Measurements from ENCODE around the gene PCBD1.

The PCBD1 gene

DNA sequence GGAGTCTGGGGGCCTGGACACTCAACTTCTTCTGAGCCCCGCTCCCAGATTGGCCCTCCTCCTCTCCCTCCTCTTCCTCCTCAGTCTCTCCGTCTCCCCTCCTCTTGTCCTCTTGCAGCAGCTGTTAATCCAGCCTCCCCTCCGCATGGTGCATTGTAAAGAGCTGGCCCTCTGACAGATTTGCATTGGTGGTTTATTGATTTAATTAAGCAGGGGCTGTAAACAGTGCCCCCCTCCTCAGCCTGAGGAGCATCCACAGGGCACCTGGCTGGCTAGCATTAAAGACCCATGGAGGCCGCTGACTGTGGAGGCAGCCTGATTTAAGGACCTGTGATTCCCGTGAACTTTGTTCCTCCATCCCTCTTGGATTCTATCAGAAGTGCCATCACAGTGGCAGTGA lies 28.9 kb upstream of the PCBD1 start:
- DNase-seq: no peak

DNA sequence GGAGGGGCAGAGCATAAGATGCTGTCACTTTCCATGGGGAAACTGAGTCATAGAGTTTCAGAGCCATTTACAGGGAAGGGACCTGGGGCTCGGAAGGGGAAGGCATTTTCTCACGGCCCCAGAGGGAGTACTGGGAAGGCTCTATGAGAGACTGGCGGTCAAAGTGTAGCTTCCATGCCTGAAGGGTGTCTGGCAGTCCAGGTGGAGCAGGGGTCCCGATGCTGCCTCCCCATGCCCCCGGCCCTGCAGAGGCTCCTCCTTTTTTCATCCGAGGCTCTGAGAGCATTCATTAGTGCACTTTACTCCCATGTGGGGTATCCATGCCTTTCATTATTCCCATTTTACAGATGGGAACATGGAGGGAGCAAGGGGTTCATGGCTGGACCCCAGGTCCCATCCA lies 27.9 kb upstream of the PCBD1 start:
- no peak for DNase-seq

DNA sequence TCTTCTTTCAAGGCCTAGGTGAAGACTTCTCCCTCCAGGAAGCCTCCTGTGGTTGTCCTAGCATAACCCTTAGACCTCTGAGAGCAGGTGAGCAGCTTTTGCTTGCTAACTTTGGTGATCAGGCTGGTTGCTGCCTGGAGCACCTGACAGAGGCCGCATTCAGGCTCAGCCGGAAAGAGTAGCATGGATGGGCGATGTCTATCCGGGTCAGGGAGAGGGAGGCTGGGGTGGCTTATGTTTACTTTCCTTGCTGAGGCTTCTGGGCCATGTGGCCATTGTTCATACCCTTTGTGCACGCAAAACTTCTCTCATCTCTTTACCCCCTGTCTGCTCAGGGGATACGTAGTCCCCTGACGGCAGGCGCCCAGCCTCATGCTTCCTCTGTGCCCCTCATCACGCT lies 27.4 kb upstream of the PCBD1 start:
- no peak for DNase-seq

DNA sequence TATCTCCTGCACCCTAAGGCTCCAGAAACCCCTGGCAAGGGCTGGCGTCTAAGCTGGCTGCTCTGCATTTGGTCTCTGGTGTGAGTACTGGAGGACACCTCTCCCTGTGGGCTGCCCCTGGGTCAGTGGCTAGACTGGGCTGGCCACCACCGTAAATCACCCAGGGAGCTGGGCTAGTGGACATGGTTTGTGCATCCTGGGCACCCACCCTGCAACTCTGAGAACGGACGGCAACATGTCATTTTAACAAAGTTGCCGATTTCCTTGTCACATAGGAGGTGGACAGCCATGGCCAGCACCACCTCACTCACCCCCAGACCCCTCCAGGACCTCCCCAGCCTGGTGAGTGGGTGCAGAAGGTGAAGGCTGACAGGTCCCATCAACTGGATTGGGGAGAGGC lies 26.8 kb upstream of the PCBD1 start:
- no peak for DNase-seq

DNA sequence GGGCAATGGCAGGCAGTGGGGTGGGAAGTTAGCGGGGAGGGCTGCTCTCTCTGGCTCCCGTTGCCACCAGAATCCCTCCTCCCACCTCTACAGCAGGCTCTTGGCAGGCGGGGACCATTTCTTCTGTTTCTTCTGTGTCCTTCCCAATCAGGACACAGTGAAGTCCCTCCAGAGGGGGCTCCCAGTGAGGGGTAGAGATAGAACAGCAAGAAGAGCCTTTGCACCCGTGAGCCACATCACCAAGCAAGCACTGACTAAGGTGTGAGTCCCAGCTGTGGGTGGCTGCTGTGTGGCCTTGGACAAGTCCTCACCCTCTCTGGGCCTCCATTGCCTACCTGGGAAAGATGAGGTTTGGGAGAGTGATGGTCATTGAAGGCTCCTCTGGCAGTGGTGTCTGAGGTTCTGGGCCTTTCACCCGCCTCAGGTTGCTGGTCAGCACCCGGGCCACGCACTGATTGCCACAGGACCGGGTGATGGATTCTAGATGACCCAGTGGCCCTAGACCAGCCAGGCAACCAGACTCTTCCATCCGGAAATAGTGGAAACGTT lies 26.0 kb upstream of the PCBD1 start:
- DNase-seq: no peak

DNA sequence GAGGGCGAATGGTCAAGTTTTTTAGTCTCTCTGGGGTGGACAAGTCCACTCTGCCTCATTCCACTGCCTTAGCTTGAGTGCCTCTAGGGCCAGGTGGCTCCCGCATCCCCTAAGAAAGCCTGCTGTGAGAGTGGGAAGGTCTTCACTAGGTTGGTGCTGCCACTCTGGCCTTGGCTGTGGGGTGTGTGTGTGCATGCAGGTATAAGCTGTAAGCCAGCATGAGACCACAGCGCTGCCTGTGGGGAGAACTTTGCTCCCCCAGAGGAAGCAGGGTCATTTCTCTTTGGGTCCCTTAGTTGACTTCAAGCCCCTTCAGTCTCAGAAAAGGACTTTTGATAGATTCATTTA lies 25.5 kb upstream of the PCBD1 start:
- DNase-seq: no peak

DNA sequence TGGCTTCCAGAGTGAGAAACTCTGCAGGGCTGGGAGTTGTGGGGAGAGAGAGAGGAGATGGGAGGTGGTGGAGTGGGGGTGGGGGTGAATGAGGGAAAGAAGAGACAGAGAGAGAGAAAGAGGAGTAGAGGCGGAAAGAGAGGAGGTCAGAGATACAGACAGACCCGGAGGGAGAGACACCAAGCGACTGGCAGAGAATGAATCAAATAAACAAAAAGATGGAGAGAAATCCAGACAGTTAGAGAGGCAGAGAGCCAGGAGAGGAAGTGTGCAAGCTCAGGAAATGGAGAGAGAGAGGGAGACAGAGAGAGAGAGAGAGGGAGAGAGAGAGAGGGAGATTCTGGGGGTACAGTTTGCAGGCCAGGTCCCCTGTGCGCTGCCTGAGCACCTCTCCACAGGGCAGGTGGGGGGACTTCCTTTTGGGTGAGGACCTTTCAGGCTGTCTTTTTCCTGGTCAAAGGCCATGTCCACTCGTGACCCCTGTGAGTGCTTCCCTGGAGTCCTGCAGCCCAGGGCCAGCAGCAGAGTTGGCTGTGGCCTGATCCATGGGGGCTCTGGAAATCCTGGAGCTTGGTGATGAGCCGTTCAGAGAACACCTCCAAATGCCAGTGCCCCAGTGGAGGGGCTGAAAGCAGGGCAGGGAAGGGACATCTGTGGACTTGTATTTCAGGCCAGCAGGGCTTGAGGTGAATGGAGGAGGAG lies 25.0 kb upstream of the PCBD1 start:
- no peak for DNase-seq

DNA sequence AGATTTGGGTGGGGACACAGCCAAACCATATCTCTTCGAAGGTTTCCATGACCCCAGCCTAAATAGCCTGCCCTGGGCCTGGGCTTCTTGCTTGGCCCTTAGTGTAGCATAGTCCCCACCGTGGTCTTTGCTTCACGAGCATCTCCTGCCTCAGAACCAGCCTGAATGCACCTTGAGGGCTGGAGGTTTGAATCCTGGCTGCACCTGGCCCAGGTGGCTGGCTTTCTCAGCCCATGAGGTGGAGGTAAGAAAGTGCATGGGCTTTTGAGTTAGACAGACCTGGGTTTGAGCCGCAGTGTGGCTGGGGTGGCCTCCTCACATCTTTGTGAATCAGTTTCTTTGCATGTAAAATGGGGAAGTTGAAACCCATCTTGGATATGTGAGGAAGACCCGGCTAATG lies 24.2 kb upstream of the PCBD1 start:
- no peak for DNase-seq

DNA sequence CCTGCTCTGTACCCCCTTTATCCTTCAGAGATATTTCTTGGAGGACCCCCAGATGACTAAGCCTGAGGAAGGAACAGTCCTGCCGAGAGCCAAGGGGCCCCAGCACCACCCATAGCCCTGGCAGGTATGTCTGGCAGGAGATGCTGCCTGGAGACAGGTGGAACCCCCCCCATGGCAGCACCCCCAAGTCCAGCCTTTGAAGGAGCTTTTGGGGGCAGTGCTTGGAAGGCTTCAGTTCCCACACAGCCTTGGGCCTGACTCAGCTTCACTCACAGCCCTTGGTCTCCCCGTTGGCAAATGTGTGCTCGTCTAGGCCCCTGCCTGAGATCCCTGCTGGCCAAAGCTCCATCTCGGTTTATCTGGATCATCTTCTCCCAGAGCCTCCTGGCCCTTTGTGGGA lies 23.0 kb upstream of the PCBD1 start:
- no peak for DNase-seq

DNA sequence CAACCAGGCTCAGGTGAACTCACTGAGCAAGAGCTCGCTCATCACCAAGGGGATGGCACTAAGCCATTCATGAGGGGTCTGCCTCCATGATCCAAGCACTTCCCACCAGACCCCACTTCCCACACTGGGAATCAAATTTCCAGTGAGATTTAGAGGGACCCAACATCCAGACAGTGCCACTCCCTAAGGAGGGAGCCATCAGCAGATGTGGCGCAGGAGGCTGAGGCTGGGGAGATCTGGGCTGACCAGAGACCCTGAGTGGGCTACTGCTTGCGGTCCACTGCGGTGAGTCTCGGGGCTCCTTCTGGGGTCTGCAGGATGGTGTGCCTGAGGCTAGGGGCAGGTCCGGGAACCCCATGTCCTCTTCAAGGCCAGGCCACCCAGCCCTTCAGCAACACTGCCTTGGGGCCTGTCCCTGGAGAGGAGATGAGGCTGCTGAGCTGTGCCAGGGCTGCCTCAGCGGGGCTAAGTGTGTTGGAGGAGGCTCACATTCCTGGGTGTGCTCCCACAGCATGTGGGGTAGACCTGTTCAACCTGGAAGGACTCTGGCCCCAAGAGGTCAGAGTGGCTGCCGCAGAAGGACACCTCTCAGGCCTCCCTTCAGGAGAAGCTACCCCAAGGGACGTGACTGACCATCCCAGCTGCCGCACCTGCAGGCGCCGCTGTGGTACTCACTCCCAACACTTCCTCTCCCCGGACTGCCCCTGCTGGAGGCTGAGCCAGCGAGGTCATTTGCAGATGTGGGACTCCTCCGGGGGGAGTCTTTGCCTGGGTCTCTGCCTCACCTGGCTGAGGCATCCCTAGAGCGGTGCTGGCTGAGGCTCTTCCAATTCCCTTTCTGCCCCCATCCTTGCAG lies 22.3 kb upstream of the PCBD1 start:
- DNase-seq: no peak

DNA sequence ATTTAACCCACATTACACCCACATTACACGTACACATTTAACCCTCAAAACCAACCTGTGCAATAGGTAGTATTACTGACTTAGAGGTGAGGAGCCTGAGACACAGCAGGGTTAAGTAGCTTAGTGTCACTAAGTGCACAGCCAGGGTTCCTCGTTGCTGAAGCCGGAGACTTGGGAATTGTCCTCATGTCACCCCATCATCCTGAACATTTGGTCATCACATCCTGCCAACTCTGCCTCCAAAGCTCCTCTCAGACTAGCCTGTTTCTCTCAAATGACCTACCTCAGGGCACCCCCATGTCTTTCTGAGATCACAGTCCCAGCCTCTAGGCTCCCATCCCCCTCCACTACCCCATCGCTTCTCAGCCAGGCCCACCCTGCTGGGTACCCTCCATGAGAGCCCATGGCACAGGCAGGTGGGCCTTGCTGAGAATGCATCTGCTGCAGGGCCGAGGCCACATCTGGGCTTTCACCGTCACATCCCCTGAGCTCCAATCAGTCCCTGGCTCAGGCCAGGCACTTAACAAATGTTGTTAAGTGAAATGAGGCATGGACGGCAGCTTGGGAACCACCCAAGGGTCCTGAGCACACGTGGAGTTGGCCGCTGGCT lies 21.1 kb upstream of the PCBD1 start:
- no peak for DNase-seq

DNA sequence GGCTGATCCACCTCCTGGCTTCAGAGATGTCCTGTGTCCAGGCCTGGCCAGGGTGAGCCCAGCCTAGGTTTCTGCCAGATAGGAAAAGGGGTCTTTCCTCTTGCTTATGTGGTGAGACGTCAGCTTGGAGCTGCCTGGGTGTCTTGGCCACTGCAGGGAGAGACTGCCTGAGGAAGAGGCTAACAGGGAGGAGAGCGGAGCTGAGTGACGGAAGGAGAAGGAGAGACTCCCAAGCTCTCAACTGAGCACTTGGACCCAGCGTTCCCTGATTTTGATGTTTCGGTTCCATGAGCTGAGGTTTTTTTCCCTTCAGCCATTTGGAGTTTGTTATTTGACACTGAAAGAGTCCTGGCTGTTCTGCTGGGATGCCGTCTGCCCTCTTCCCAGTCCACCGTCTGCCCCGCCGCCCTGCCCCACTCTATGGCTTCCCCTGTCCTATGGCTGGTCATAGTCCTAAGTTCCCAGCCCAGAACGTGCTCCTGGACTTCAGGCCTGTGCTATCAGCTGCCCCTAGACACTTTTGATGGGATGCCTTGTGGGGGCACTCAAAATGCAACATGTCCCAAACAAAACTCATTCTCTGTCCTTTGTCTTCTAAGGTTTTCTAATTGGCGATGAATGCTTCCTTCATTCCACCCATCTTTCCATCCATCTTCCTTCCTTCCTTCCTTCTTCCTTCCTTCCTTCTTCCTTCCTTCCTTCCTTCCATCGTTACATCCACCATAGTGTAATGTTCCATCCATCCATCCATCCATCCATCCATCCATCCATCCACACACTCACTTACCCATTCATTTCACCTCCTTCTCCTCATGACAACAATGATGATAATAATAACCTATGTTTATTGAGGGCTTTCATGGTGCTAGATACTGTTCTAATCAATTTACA lies 20.3 kb upstream of the PCBD1 start:
- no peak for DNase-seq

DNA sequence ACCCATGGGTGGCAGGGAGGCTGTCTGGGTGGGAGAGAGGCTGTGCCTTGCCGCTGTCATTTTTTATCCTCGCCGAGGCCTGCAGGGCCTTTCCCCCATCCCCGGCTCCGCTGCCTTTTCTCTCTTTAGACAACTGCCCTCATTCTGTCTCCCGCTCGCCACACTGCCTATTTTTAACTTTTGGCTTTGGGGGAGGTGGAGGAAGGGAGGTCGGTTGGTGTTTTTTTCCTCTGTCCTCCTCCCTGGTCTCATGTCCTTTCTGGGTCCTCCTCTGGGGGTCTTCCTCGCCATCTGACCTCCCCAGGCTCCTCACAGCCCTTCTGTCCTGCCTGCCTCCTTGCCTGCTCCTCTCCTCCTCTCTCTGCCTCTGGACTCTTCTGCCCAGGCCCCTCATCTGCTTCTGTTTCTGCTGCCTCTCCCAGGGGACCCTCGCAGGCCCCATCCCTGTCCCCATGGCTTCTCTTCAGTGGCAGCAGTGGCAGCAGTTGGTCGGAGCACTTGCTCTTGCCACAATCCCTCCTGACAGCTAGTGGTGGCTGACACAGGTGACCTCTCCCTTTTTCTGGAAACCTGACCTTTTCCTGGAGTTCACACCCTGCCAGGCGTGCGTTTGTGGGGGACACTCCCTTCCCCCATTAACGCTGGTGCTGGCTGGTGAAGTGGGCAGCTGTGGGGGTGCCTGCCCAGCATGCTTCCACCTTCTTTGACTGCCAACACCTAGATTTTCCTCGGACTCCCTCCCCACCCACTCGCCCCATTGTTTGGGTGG lies 19.5 kb upstream of the PCBD1 start:
- no peak for DNase-seq

DNA sequence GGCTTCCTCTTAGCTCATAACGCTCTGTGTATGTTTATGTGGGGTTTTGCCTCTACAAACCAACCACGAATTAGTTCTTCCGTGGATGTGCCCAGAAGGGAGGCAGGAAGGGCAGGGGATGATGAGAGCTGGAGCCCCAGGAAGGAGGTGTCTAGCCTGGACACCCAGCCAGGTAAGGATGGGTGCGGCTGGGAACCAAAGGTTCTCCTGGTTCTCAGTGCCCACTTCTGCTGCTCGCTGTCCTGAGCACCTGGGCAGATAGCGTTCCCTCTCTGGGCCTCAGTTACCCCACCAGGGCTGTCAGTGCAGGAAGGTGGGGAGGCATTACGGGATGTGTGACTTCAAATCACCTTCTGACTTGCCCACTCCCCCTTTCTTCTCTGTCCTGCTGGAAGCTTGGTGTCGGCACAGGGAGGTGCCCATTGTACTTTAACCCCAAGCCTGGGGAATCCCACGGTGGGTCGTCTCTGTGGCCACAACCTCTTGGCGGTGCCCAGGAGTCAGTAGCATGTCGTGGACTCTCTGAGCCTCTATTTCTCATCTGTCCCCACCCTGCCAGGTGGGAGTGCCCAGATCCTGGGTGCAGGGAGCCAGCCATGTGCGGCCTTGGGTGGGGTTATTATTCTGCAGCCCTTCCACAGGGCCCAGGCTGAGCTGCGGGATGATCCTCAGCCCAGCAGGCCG lies 18.7 kb upstream of the PCBD1 start:
- no peak for DNase-seq

DNA sequence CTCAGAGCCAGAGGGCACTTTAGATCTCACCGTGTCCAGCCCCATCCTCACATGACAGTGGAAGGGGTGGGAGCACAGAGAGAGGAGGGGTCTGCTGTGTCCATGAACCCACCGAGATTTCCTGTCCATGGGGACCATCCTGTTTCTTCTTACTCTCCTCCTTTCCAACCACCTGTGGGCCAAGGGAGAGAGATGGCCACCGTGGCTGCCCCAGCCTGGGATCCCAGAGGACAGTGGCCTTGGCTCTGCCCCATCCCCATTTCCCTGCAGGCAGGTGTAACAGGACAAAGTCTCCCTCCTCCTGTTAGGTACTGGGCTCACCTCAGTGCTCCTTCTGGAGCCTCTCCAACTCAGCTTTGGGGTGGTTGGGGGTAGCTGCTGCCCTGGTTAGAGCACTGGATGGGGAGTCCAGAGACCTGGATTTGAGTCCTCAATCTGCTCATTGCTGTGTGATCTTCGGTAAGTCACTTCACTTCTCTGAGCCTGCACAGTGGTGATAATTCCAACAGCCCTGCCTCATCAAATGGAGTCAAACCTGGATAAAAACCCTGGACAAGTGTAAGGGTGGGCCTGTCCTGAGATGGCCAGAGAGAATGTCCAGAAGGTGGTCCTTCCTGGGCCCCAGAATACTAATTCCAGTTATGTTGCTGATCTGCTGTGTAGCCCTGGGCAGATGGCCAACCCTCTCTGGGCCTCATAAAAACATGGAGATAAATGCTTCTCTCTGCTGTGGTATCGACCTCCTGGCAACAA lies 17.8 kb upstream of the PCBD1 start:
- DNase-seq: no peak

DNA sequence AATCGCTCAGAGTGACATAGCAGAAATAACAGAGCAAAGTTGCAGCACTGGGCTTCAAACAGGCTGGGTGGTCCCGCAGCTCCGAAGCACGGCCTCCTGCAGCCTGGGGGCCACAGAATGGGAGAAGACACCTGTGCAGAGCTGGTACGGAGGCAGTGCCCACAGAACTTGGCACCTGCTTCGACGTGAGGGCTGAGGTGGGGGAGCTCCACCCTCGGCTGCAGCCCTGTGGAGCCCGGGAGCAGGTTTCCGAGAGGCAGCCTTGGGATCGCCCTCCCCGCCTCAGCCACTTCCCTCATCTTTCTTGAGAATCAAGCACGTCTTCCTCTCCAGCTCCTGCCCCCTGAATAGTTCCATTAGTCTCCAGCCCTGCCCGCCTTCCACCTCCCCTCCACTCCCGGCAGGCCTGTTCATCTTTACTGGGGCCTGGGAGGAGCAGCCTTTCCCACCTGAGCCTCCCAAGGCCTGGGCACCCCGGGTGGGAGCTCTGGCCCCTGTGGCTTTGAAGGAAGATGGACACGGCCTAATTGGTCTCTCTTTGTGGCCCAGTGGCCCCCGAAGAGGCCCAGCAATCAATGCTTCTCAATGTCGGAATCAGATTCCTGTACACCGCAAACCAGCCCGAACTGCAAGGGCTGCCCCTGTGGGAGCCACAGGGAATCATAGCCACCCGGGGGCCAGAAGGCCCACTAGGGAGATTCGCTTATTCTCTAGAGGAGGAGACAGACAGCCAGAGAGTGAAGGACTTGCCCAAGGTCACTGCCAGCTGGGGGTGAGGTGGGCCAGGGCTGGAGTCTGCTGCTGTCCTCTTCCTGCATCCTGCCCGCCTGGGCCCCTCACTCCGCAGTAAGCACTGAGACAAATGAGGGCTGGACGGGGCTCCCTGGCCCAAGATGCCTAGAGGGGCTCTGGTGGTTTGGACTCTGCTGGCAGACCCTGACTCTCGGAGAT lies 17.0 kb upstream of the PCBD1 start:
- no peak for DNase-seq

DNA sequence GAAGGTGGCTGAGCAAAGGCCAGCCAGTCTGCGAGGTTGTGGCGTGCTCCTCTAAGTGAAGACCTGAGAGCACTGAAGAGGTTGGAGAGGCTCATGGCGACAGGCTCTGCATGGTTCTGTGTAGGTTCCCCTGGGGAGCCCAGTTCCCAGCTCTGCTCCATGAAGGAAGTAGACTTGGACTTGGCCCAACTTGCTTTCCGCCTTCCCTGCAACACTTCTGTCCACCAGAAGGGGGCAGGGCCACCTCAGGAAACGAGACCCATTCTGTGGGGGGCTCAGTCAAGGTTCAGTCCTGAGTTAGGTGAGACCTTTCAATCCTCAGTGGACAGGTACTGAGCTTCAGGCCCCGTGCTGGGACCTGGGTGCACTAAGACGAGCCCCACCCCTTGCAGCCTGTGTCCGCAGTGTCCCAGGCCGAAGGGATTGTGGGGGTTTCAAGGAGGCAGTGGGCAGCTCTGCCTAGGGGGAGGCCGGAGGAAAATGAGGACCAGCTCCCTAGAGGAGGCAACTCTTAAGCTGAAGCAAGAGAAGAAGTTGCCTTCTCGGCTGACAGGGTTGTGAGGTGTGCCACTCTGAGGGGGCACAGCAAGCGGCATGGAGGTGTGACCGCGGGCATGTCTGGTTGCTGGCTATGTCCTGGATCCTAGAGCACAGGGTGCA lies 15.0 kb upstream of the PCBD1 start:
- peak in 1 of 6 experiments; percentile 1 for DNase-seq

DNA sequence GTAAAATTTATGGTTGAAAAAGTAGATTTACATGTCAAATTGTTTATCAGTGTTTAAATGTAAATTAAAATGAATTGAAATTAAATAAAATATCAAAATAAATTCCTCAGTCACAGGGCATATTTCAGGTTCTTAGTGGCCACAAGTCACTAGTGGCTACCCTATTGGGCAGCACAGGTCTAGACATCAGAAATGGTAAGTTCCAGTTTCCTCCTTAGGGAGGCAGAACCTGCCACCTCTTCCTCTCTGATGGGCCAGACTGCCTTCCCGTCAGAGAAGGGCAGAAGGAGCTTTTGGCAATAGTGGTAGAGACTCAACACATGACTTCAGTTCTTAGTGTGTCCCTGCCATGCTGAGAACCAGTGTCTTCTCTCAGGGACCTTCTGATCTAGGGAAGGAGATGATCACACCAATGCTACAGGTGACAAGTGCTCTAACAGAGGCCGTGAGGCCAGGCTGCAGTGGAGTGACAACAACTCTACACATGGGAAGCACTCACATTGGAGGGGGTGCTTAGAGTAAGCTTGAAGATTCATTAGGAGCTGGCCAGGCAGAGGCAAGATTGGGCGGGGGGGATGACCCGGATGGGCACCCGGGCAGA lies 14.4 kb upstream of the PCBD1 start:
- DNase-seq: no peak

Data from stimulated activated naive CD4-positive, alpha-beta T cell (primary cell).